ENCODE data around the gene BPGM.

The BPGM gene

GRCh38 chr7:134692344-134692705, 45.7 kb downstream of the BPGM start:
- Histone ChIP-seq H3K27ac (ENCODE audit: poor library complexity, severe bottlenecking) (no peak overlapping the region), H3K4me1 (ENCODE audit: insufficient read depth, poor library complexity, severe bottlenecking) (peaks cover 6% of the 10 kb centered on the region), H3K9me3 (ENCODE audit: severe bottlenecking) (no peaks in the 10 kb centered on the region), H3K36me3 (ENCODE audit: low read depth) (no peaks in the 10 kb centered on the region), H3K4me3 (ENCODE audit: severe bottlenecking) (no peak overlapping the region), H3K27me3 (ENCODE audit: insufficient read depth, poor library complexity, severe bottlenecking) (no peaks in the 10 kb centered on the region)
- ATAC-seq (ENCODE audit: low read depth) (no peak), DNase-seq (ENCODE audit: low spot score) (no peak)
- no peak for TF ChIP-seq CTCF (IDR thresholded peaks at IDR 0.05; ENCODE audit: poor library complexity, severe bottlenecking)

- H3K27ac ChIP-seq (ENCODE audit: poor library complexity, severe bottlenecking): no peak overlapping the region
- no peak for TF ChIP-seq CTCF (IDR thresholded peaks at IDR 0.05; ENCODE audit: poor library complexity, severe bottlenecking)
Observed at GRCh38 chr7:134693256-134693655, 46.6 kb downstream of the BPGM start.

GRCh38 chr7:134694299-134694698, 47.6 kb downstream of the BPGM start:
- H3K27me3 ChIP-seq (ENCODE audit: insufficient read depth, poor library complexity, severe bottlenecking): no peaks in the 10 kb centered on the region
- H3K4me1 ChIP-seq (ENCODE audit: insufficient read depth, poor library complexity, severe bottlenecking): peaks cover 6% of the 10 kb centered on the region
- H3K4me3 ChIP-seq (ENCODE audit: severe bottlenecking): no peak overlapping the region
- H3K9me3 ChIP-seq (ENCODE audit: severe bottlenecking): no peaks in the 10 kb centered on the region
- no peak overlapping the region for H3K27ac ChIP-seq (ENCODE audit: poor library complexity, severe bottlenecking)
- H3K36me3 ChIP-seq (ENCODE audit: low read depth): no peaks in the 10 kb centered on the region
- peak; percentile 24 for TF ChIP-seq CTCF (IDR thresholded peaks at IDR 0.05; ENCODE audit: poor library complexity, severe bottlenecking)
- DNase-seq (ENCODE audit: low spot score): no peak
- ATAC-seq (ENCODE audit: low read depth): no peak

More at GRCh38 chr7:134693256-134693655, 46.6 kb downstream of the BPGM start:
- H3K4me1 ChIP-seq (ENCODE audit: insufficient read depth, poor library complexity, severe bottlenecking): peaks cover 6% of the 10 kb centered on the region
- ATAC-seq (ENCODE audit: low read depth) (peak; percentile 92), DNase-seq (ENCODE audit: low spot score) (no peak)
- no peak overlapping the region for H3K4me3 ChIP-seq (ENCODE audit: severe bottlenecking)
- no peaks in the 10 kb centered on the region for H3K9me3 ChIP-seq (ENCODE audit: severe bottlenecking)
- no peaks in the 10 kb centered on the region for H3K27me3 ChIP-seq (ENCODE audit: insufficient read depth, poor library complexity, severe bottlenecking)
- no peaks in the 10 kb centered on the region for H3K36me3 ChIP-seq (ENCODE audit: low read depth)

GRCh38 chr7:134694767-134695166, 48.1 kb downstream of the BPGM start:
- Histone ChIP-seq H3K4me1 (ENCODE audit: insufficient read depth, poor library complexity, severe bottlenecking) (peaks cover 6% of the 10 kb centered on the region), H3K27ac (ENCODE audit: poor library complexity, severe bottlenecking) (no peak overlapping the region), H3K9me3 (ENCODE audit: severe bottlenecking) (no peaks in the 10 kb centered on the region), H3K36me3 (ENCODE audit: low read depth) (no peaks in the 10 kb centered on the region), H3K27me3 (ENCODE audit: insufficient read depth, poor library complexity, severe bottlenecking) (no peaks in the 10 kb centered on the region), H3K4me3 (ENCODE audit: severe bottlenecking) (no peak overlapping the region)
- no peak for ATAC-seq (ENCODE audit: low read depth)
- TF ChIP-seq CTCF (IDR thresholded peaks at IDR 0.05; ENCODE audit: poor library complexity, severe bottlenecking): no peak
- no peak for DNase-seq (ENCODE audit: low spot score)

- no peaks in the 10 kb centered on the region for H3K9me3 ChIP-seq (ENCODE audit: severe bottlenecking)
- H3K4me1 ChIP-seq (ENCODE audit: insufficient read depth, poor library complexity, severe bottlenecking): peaks cover 6% of the 10 kb centered on the region
- no peak overlapping the region for H3K27ac ChIP-seq (ENCODE audit: poor library complexity, severe bottlenecking)
- ATAC-seq (ENCODE audit: low read depth): no peak
- no peaks in the 10 kb centered on the region for H3K27me3 ChIP-seq (ENCODE audit: insufficient read depth, poor library complexity, severe bottlenecking)
- DNase-seq (ENCODE audit: low spot score): no peak
- H3K4me3 ChIP-seq (ENCODE audit: severe bottlenecking): no peak overlapping the region
- no peak for TF ChIP-seq CTCF (IDR thresholded peaks at IDR 0.05; ENCODE audit: poor library complexity, severe bottlenecking)
- H3K36me3 ChIP-seq (ENCODE audit: low read depth): no peaks in the 10 kb centered on the region
Observed at GRCh38 chr7:134695321-134695860, 48.7 kb downstream of the BPGM start.

Data from RWPE2 (cell line).